ENCODE data around the gene ACER1. TPM values are rescaled to one million over a fixed set of nuclear protein-coding genes. Genes with fewer than 3 reads are reported as not detected.

Gene ACER1
- total and polyA plus RNA-seq, 2 of the 13 experiments (the other 11 are each of a cell fraction or from before 2014, with no cell fraction given): not detected

DNA sequence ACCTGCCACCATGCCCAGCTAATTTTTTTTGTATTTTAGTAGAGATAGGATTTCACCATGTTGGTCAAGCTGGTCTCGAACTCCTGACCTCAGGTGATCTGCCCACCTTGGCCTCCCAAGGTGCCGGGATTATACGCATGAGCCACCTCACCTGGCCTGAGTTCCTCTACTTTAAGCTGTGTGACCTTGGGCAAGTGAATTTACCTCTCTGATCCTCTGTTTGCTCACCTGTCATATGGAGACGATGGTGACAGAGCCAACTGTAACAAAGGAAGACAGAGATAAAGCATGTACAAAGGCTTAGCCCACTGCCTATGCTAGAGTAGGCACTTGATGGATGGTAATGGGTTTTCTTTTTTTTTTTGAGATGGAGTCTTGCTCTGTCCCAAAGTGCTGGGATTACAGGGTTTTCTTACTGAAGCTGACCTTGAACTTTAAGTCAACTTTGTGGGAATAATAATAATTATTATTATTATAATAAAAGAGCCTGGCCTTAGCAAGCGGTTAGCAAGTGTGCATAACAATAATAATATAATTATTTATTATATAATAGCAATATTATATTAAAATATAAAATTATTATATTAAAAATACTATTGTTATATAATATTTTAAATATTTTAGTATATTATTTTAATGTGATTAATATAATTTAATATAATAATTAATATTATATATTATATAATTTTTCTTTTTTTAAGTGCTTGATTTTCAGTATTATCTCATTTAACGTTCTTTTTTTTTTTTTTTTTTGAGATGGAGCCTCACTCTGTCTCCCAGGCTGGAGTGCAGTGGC, 1.3 kb upstream of the ACER1 start:
- no peak overlapping the region for H3K9ac ChIP-seq (ENCODE audit: insufficient read depth, low read depth, low read length)
- FAIRE-seq: no peak
- no peak overlapping the region for H3K27ac ChIP-seq (ENCODE audit: extremely low read length, insufficient read depth, low read length)
- BruUV-seq (replicated peaks): no TSS peak
- no peaks in the 10 kb centered on the region for H3K4me1 ChIP-seq (ENCODE audit: insufficient read depth, low read length)
- no peaks in the 10 kb centered on the region for H3K36me3 ChIP-seq (replicated peaks in 1 of 2; ENCODE audit: control insufficient read depth in 1 of 2, insufficient read depth in 2 of 2, low read length in 2 of 2)
- H3K9me3 ChIP-seq (ENCODE audit: low read length): no peaks in the 10 kb centered on the region
- H3K4me3 ChIP-seq (replicated peaks in 1 of 3; ENCODE audit: insufficient read depth in 1 of 3, low read depth in 2 of 3, low read length in 3 of 3): no peak overlapping the region
- H2AFZ ChIP-seq (ENCODE audit: low read length): no peak overlapping the region
- no peaks in the 10 kb centered on the region for H4K20me1 ChIP-seq (ENCODE audit: insufficient read depth, low read length)
- no peak for DNase-seq (ENCODE audit: low spot score)
- H3K79me2 ChIP-seq (ENCODE audit: insufficient read depth, low read length): no peaks in the 10 kb centered on the region
- H3K27me3 ChIP-seq (ENCODE audit: control insufficient read depth in 1 of 2, insufficient read depth in 2 of 2, low read length in 2 of 2): peaks cover 0 to 13% of the 10 kb centered on the region in 2 experiments; a peak in 2 of 5 replicates
- CTCF ChIA-PET (ENCODE audit: low intra/inter-chr PET ratio, low total read pairs): no interaction called here
- no peak overlapping the region for H3K4me2 ChIP-seq (ENCODE audit: low read depth, low read length)
- intact Hi-C loops (cut with micrococcal nuclease; ENCODE audit: unreplicated experiment): no loop called here
- 36% methylated on average over 6 of the region's 6 CpGs for WGBS (ENCODE audit: low lambda C conversion rate)
- TF ChIP-seq KAT7 (CRISPR knock-in tag; IDR thresholded peaks at IDR 0.05; ENCODE audit: borderline replicate concordance) (no peak), NR2F6 (IDR thresholded peaks at IDR 0.05) (no peak), NR2F6 (CRISPR knock-in tag; IDR thresholded peaks at IDR 0.05) (no peak), ZNF30 (CRISPR knock-in tag; IDR thresholded peaks at IDR 0.05) (no peak), TSC22D2 (CRISPR knock-in tag; IDR thresholded peaks at IDR 0.05; ENCODE audit: borderline replicate concordance) (no peak), ZEB1 (IDR thresholded peaks at IDR 0.05; ENCODE audit: insufficient replicate concordance, low read depth) (no peak), RFX1 (IDR thresholded peaks at IDR 0.05) (no peak), TCF12 (IDR thresholded peaks at IDR 0.05) (no peak), TCF12 (CRISPR knock-in tag; IDR thresholded peaks at IDR 0.05) (no peak), ZNF768 (CRISPR knock-in tag; IDR thresholded peaks at IDR 0.05) (peak; percentile 96), YY1 (IDR thresholded peaks at IDR 0.05; ENCODE audit: insufficient read depth, insufficient replicate concordance, low read depth, low read length) (no peak), ZMYM3 (CRISPR knock-in tag; IDR thresholded peaks at IDR 0.05) (0 out of 2 replicates have a peak, but pooled peaks have one; percentile 41)
- TF ChIP-seq, protein P1, sequence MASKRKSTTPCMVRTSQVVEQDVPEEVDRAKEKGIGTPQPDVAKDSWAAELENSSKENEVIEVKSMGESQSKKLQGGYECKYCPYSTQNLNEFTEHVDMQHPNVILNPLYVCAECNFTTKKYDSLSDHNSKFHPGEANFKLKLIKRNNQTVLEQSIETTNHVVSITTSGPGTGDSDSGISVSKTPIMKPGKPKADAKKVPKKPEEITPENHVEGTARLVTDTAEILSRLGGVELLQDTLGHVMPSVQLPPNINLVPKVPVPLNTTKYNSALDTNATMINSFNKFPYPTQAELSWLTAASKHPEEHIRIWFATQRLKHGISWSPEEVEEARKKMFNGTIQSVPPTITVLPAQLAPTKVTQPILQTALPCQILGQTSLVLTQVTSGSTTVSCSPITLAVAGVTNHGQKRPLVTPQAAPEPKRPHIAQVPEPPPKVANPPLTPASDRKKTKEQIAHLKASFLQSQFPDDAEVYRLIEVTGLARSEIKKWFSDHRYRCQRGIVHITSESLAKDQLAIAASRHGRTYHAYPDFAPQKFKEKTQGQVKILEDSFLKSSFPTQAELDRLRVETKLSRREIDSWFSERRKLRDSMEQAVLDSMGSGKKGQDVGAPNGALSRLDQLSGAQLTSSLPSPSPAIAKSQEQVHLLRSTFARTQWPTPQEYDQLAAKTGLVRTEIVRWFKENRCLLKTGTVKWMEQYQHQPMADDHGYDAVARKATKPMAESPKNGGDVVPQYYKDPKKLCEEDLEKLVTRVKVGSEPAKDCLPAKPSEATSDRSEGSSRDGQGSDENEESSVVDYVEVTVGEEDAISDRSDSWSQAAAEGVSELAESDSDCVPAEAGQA (IDR thresholded peaks at IDR 0.05; ENCODE audit: low read depth): no peak
- TF ChIP-seq, protein P1 (CRISPR knock-in tag; IDR thresholded peaks at IDR 0.05; ENCODE audit: borderline replicate concordance): no peak
- ATAC-seq: no peak
- in situ Hi-C loops (cut with HindIII; ENCODE audit: extremely low pct_ligation_motif_present, low pct_unique_long_range_greater_than_20kb): no loop called here
- POLR2A ChIA-PET: no interaction called here
